ENCODE results near the gene SGK2. TPM values are rescaled to one million over a fixed set of nuclear protein-coding genes. Genes with fewer than 3 reads are reported as not detected.
A peak's percentile ranks its signal among the peaks of the same experiment; 100 is the strongest.

Gene SGK2
- total RNA-seq: 7.3 to 10.5 TPM (median 9.9 TPM) in 3 replicates

DNA sequence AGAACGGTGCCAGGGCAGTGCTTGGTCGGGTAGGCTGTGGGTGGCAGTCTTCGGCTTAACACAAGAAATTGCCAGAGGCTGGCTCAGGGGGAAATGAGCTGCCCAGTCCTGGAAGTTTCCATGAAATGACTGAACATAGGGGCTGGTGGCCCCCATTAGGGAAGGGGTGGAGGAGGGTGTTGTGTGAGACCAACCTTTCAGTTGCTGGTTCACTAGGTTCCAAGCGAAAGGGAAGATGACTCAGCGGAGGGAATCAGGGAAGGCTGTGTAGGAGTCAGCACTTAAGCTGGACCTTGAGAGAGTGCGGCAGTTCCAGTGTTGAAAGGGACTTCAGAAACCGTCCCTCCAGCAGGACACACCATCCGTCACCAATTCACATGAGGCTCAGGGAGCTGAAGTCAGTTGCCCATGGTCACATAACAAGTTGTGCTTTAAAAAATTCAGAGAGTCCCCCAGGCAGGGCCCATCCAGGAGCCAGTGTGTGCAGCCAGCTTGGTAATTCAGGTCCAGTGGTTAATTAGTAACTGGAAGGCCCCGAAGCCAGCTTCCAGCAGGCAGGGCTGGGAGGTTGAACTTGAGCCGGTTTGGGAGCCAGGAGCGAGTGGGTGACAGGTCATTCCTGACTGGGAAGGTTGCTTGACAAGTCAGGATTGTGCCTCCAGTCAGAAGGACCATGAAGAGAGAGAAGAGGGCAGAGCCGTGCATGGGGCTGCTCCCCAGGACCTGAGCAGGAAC is at the start of gene SGK2:
SGK2 (plus strand) TSS at position 616 of the 735 bp plus-strand sequence. CDS start 7,469 bp downstream, outside the sequence.
- Mint-ChIP-seq H3K36me3 (no peaks in the 10 kb centered on the region), H3K9me3 (no peaks in the 10 kb centered on the region), H3K4me3 (no peak within 1 kb of the TSS), H3K27ac (no peak within 1 kb of the TSS), H3K4me1 (peaks cover 4% of the 10 kb centered on the region), H3K27me3 (ENCODE audit: low read depth) (no peaks in the 10 kb centered on the region)
- TF ChIP-seq CTCF (IDR thresholded peaks at IDR 0.05; ENCODE audit: unreplicated experiment): no peak
- no peak for DNase-seq (ENCODE audit: low spot score in 2 of 2, unreplicated experiment in 2 of 2)

- H3K4me3 Mint-ChIP-seq: no peak overlapping the region
- no peaks in the 10 kb centered on the region for H3K36me3 Mint-ChIP-seq
- H3K9me3 Mint-ChIP-seq: no peaks in the 10 kb centered on the region
- peaks cover 22% of the 10 kb centered on the region for H3K27me3 Mint-ChIP-seq (ENCODE audit: low read depth)
- DNase-seq (ENCODE audit: low spot score in 2 of 2, unreplicated experiment in 2 of 2): no peak
- no peak for TF ChIP-seq CTCF (IDR thresholded peaks at IDR 0.05; ENCODE audit: unreplicated experiment)
- no peak overlapping the region for H3K27ac Mint-ChIP-seq
- peaks cover 6% of the 10 kb centered on the region for H3K4me1 Mint-ChIP-seq
Measured at GRCh38 chr20:43511879-43512278, 46.9 kb upstream of the SGK2 start.

GRCh38 chr20:43513372-43513930 is 45.4 kb upstream of the SGK2 start:
- no peak for DNase-seq (ENCODE audit: low spot score in 2 of 2, unreplicated experiment in 2 of 2)
- H3K4me3 Mint-ChIP-seq: peak overlapping the region; percentile 92
- no peak for TF ChIP-seq CTCF (IDR thresholded peaks at IDR 0.05; ENCODE audit: unreplicated experiment)
- H3K27ac Mint-ChIP-seq: peak overlapping the region; percentile 78
- no peaks in the 10 kb centered on the region for H3K36me3 Mint-ChIP-seq
- no peaks in the 10 kb centered on the region for H3K9me3 Mint-ChIP-seq
- H3K27me3 Mint-ChIP-seq (ENCODE audit: low read depth): peaks cover 12% of the 10 kb centered on the region
- peaks cover 6% of the 10 kb centered on the region for H3K4me1 Mint-ChIP-seq

GRCh38 chr20:43513931-43514647 is 44.7 kb upstream of the SGK2 start:
- Mint-ChIP-seq H3K27ac (peak overlapping the region; percentile 83), H3K9me3 (no peaks in the 10 kb centered on the region), H3K36me3 (no peaks in the 10 kb centered on the region), H3K27me3 (ENCODE audit: low read depth) (peaks cover 5% of the 10 kb centered on the region), H3K4me1 (peaks cover 6% of the 10 kb centered on the region), H3K4me3 (peak overlapping the region; percentile 92)
- TF ChIP-seq CTCF (IDR thresholded peaks at IDR 0.05; ENCODE audit: unreplicated experiment): no peak
- DNase-seq (ENCODE audit: low spot score in 2 of 2, unreplicated experiment in 2 of 2): peak; percentile 94 to 97

DNA sequence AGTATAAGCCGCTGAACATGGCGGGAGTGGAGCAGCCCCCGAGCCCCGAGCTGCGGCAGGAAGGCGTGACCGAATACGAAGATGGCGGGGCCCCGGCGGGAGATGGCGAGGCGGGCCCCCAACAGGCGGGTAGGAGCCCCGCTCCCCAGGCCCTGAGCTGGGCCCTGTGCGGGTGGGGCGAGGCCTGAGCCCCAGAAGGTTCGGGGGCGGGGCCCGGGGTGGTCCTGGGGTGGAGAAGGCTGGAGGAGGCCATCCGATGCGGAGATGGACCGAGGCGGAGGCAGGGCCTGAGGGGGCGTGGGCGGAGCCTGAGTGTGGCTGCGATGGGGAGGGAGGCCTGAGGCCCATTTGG is 44.2 kb upstream of the SGK2 start:
- Mint-ChIP-seq H3K27me3 (ENCODE audit: low read depth) (peaks cover under 1% of the 10 kb centered on the region), H3K4me3 (peak overlapping the region; percentile 92), H3K27ac (peak overlapping the region; percentile 83), H3K4me1 (peaks cover 6% of the 10 kb centered on the region), H3K36me3 (no peaks in the 10 kb centered on the region), H3K9me3 (peaks cover under 1% of the 10 kb centered on the region)
- peak in 1 of 2 experiments; percentile 28 for DNase-seq (ENCODE audit: low spot score in 2 of 2, unreplicated experiment in 2 of 2)
- no peak for TF ChIP-seq CTCF (IDR thresholded peaks at IDR 0.05; ENCODE audit: unreplicated experiment)

Measured in mesothelial cell of epicardium (in vitro differentiated cells).